Measurements from ENCODE around the gene DHRS3.
"Not testable (repeated sequence)": the region's sequence is repeated elsewhere in the genome, so short reads cannot be mapped to it uniquely, and the experiment has no call there.

Gene DHRS3

DNA sequence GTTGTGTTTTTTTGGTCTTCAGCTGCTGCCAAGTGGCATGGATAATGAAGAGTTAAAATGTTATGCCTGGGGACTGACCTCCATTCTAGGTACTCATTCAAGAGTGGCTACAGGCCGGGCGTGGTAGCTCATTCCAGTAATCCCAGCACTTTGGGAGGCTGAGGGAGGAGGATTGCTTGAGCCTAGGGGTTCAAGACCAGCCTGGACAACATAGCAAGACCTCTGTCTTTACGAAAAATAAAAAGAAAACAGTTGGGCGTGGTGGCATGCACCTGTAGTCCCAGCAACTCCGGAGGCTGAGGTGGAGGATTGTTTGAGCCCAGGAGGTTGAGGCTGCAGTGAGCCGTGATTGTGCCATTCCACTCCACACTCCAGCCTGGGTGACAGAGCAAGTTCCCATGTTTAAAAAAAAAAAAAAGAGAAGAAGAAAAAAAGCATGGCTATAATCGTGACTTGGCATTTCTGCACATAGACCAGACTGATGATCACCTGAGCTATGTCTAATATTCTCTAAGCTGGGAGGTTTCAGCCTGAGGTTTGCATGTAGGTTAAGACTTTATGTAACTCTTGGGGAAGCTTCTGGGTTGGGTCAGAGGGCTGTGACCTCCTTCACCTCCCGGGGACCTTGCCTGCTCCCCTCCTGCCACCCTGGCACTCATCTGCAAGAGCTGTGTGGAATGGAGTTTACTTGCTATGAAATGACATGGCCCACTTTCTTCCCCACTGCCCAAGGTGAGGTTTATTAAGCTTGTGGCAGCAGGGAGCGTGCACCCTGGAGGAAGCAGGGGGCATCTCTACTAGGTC, 51.3 kb downstream of the DHRS3 start:
- no peak overlapping the region for H3K9ac ChIP-seq (ENCODE audit: low read length)
- H3K27me3 ChIP-seq (ENCODE audit: low read length), result no peaks in the 10 kb centered on the region
- H3K9me2 ChIP-seq (replicated peaks; ENCODE audit: insufficient read depth, low read length), result no peaks in the 10 kb centered on the region
- no peaks in the 10 kb centered on the region for H3K36me3 ChIP-seq (ENCODE audit: low read length)
- H3K27ac ChIP-seq (ENCODE audit: low read depth, low read length), result no peak overlapping the region
- no peaks in the 10 kb centered on the region for H3K79me2 ChIP-seq (ENCODE audit: insufficient read depth, low read length)
- H3K4me3 ChIP-seq (ENCODE audit: insufficient read depth, low read length, poor library complexity, severe bottlenecking), result no peak overlapping the region
- H2AFZ ChIP-seq (ENCODE audit: low read depth, low read length, severe bottlenecking), result no peak overlapping the region
- H3F3A ChIP-seq (ENCODE audit: insufficient read depth), result no peaks in the 10 kb centered on the region
- no peak for TF ChIP-seq EZH2phosphoT487 (conservative IDR thresholded peaks at IDR 0.05; ENCODE audit: low read length)
- TF ChIP-seq, protein P1, sequence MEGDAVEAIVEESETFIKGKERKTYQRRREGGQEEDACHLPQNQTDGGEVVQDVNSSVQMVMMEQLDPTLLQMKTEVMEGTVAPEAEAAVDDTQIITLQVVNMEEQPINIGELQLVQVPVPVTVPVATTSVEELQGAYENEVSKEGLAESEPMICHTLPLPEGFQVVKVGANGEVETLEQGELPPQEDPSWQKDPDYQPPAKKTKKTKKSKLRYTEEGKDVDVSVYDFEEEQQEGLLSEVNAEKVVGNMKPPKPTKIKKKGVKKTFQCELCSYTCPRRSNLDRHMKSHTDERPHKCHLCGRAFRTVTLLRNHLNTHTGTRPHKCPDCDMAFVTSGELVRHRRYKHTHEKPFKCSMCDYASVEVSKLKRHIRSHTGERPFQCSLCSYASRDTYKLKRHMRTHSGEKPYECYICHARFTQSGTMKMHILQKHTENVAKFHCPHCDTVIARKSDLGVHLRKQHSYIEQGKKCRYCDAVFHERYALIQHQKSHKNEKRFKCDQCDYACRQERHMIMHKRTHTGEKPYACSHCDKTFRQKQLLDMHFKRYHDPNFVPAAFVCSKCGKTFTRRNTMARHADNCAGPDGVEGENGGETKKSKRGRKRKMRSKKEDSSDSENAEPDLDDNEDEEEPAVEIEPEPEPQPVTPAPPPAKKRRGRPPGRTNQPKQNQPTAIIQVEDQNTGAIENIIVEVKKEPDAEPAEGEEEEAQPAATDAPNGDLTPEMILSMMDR (IDR thresholded peaks at IDR 0.05; ENCODE audit: insufficient read depth, low read length, poor library complexity, severe bottlenecking), result no peak
- H4K20me1 ChIP-seq (ENCODE audit: low read depth, low read length), result no peaks in the 10 kb centered on the region
- no peaks in the 10 kb centered on the region for H3K9me3 ChIP-seq (ENCODE audit: insufficient read depth, low read length)
- no peak overlapping the region for H3K4me2 ChIP-seq (ENCODE audit: low read depth, low read length, poor library complexity, severe bottlenecking)

- Histone ChIP-seq H3K9ac (ENCODE audit: low read length) (no peak overlapping the region), H3K9me3 (ENCODE audit: insufficient read depth, low read length) (no peaks in the 10 kb centered on the region), H2AFZ (ENCODE audit: low read depth, low read length, severe bottlenecking) (no peak overlapping the region), H3F3A (ENCODE audit: insufficient read depth) (no peaks in the 10 kb centered on the region), H3K4me3 (ENCODE audit: insufficient read depth, low read length, poor library complexity, severe bottlenecking) (no peak overlapping the region), H3K4me2 (ENCODE audit: low read depth, low read length, poor library complexity, severe bottlenecking) (no peak overlapping the region), H3K79me2 (ENCODE audit: insufficient read depth, low read length) (no peaks in the 10 kb centered on the region), H4K20me1 (ENCODE audit: low read depth, low read length) (no peaks in the 10 kb centered on the region), H3K36me3 (ENCODE audit: low read length) (no peaks in the 10 kb centered on the region), H3K27ac (ENCODE audit: low read depth, low read length) (no peak overlapping the region), H3K27me3 (ENCODE audit: low read length) (no peaks in the 10 kb centered on the region), H3K9me2 (replicated peaks; ENCODE audit: insufficient read depth, low read length) (no peaks in the 10 kb centered on the region)
- no peak for TF ChIP-seq EZH2phosphoT487 (conservative IDR thresholded peaks at IDR 0.05; ENCODE audit: low read length)
- TF ChIP-seq, protein P1 (IDR thresholded peaks at IDR 0.05; ENCODE audit: insufficient read depth, low read length, poor library complexity, severe bottlenecking), result no peak
These were observed 52.1 kb downstream of the DHRS3 start for GRCh38 chr1:12565966-12566352.

- TF ChIP-seq, protein P1 (IDR thresholded peaks at IDR 0.05; ENCODE audit: insufficient read depth, low read length, poor library complexity, severe bottlenecking), result no peak
- TF ChIP-seq EZH2phosphoT487 (conservative IDR thresholded peaks at IDR 0.05; ENCODE audit: low read length), result no peak
- Histone ChIP-seq H3K4me3 (ENCODE audit: insufficient read depth, low read length, poor library complexity, severe bottlenecking) (no peak overlapping the region), H3K27me3 (ENCODE audit: low read length) (no peaks in the 10 kb centered on the region), H3K79me2 (ENCODE audit: insufficient read depth, low read length) (no peaks in the 10 kb centered on the region), H3K9me3 (ENCODE audit: insufficient read depth, low read length) (no peaks in the 10 kb centered on the region), H4K20me1 (ENCODE audit: low read depth, low read length) (no peaks in the 10 kb centered on the region), H2AFZ (ENCODE audit: low read depth, low read length, severe bottlenecking) (no peak overlapping the region), H3K27ac (ENCODE audit: low read depth, low read length) (no peak overlapping the region), H3F3A (ENCODE audit: insufficient read depth) (no peaks in the 10 kb centered on the region), H3K9me2 (replicated peaks; ENCODE audit: insufficient read depth, low read length) (no peaks in the 10 kb centered on the region), H3K36me3 (ENCODE audit: low read length) (no peaks in the 10 kb centered on the region), H3K4me2 (ENCODE audit: low read depth, low read length, poor library complexity, severe bottlenecking) (no peak overlapping the region), H3K9ac (ENCODE audit: low read length) (no peak overlapping the region)
These were observed 52.7 kb downstream of the DHRS3 start for GRCh38 chr1:12565094-12565965.

- not testable (repeated sequence) for H3F3A ChIP-seq (ENCODE audit: insufficient read depth); H2AFZ ChIP-seq (ENCODE audit: low read depth, low read length, severe bottlenecking); H3K9ac ChIP-seq (ENCODE audit: low read length); H3K9me3 ChIP-seq (ENCODE audit: insufficient read depth, low read length); H3K9me2 ChIP-seq (replicated peaks; ENCODE audit: insufficient read depth, low read length); H3K36me3 ChIP-seq (ENCODE audit: low read length); H3K27me3 ChIP-seq (ENCODE audit: low read length); H3K4me2 ChIP-seq (ENCODE audit: low read depth, low read length, poor library complexity, severe bottlenecking); H3K27ac ChIP-seq (ENCODE audit: low read depth, low read length); H3K79me2 ChIP-seq (ENCODE audit: insufficient read depth, low read length); H4K20me1 ChIP-seq (ENCODE audit: low read depth, low read length); H3K4me3 ChIP-seq (ENCODE audit: insufficient read depth, low read length, poor library complexity, severe bottlenecking)
These were observed 53.8 kb downstream of the DHRS3 start for GRCh38 chr1:12564251-12564650.
